H4 (cell line): ENCODE results near the gene TXNRD2. TPM values are rescaled to one million over a fixed set of nuclear protein-coding genes. Genes with fewer than 3 reads are reported as not detected.
"Not testable (repeated sequence)": the region's sequence is repeated elsewhere in the genome, so short reads cannot be mapped to it uniquely, and the experiment has no call there.

Experiments
- DNase-seq: peaks from one replicate; pipeline ENCODE4 v3.0.0-alpha.2; 2015; ENCODE audit warnings: low spot score
- total RNA-seq: library from RNA; depleted of rRNA; stranded (reverse); fragments of >200 nt; shearing (Covaris generic); gene quantifications from 2 replicates; pipeline ENCODE4 v1.2.3, GENCODE V29; 2014

TXNRD2 gene
- total RNA-seq, 1 experiment from 2014 or later = 7.5 TPM

- DNase-seq = no peak
Measured at GRCh38 chr22:19923914-19924513, 17.6 kb downstream of the TXNRD2 start.

GRCh38 chr22:19921544-19922081 lies 20.0 kb downstream of the TXNRD2 start:
- DNase-seq = no peak

GRCh38 chr22:19919701-19920363 lies 21.8 kb downstream of the TXNRD2 start:
- no peak for DNase-seq

GRCh38 chr22:19918332-19919106 lies 23.1 kb downstream of the TXNRD2 start:
- DNase-seq = no peak

- no peak for DNase-seq
Measured at GRCh38 chr22:19917389-19918138, 24.1 kb downstream of the TXNRD2 start.

- DNase-seq = no peak
Measured at GRCh38 chr22:19916941-19917340, 24.7 kb downstream of the TXNRD2 start.

- DNase-seq = no peak
Measured at GRCh38 chr22:19916006-19916405, 25.6 kb downstream of the TXNRD2 start.

- DNase-seq = no peak
Measured at GRCh38 chr22:19915287-19915954, 26.2 kb downstream of the TXNRD2 start.

- no peak for DNase-seq
Measured at GRCh38 chr22:19914201-19914943, 27.2 kb downstream of the TXNRD2 start.

GRCh38 chr22:19913337-19913936 lies 28.2 kb downstream of the TXNRD2 start:
- DNase-seq = no peak

- no peak for DNase-seq
Measured at GRCh38 chr22:19912271-19912999, 29.2 kb downstream of the TXNRD2 start.

GRCh38 chr22:19911540-19912270 lies 29.9 kb downstream of the TXNRD2 start:
- DNase-seq = no peak

- no peak for DNase-seq
Measured at GRCh38 chr22:19910180-19910744, 31.4 kb downstream of the TXNRD2 start.

GRCh38 chr22:19909350-19910179 lies 32.1 kb downstream of the TXNRD2 start:
- DNase-seq = peak; percentile 46

- DNase-seq = not testable (repeated sequence)
Measured at GRCh38 chr22:19907902-19908301, 33.7 kb downstream of the TXNRD2 start.

GRCh38 chr22:19906864-19907263 lies 34.8 kb downstream of the TXNRD2 start:
- DNase-seq = not testable (repeated sequence)
